ENCODE measurements around the gene FAM234A.
A peak's percentile ranks its signal among the peaks of the same experiment; 100 is the strongest.
"Not testable (repeated sequence)": the region's sequence is repeated elsewhere in the genome, so short reads cannot be mapped to it uniquely, and the experiment has no call there.

Gene FAM234A

DNA sequence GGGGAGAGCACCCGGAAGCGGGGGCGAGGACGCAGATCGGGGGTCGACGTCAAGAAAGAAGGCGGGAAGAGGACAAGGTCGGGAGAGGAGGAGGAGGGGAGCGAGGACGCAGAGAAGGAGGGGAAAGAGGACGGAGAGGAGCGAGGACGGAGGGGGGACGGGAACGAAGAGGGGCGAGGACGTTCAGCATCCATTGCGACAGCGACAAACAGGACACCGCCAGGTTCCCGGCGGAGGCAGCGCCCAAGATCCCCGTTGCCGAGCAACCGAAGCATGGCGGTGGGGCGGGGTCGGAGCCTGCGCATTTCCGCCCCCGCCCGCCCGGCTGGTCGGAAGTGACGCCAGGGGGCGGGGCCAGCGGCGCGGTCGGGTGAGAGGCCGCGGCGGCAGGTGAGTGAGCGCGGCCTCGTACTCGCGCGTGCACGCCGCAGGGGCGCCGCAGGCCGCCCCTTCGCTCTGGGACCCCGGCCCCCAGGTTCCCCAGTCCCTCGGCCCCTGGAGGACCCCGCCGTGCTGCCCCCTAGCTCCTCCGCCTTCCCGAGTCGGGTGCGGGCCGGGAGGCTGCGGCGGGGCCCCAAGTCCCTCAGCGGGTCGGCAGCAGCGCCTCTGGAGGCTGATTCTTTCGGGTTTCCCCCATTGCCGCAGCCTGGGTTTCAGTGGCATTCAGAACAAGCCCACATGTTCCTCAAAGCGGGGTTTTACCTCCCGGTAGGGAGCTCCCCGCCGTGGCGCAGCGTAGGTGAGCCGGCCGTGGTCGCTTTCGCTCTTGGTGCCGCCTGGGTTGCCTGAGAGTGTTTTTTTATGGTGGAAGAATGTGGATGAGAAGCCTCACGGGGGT lies at the start of gene FAM234A:
Gene FAM234A (plus strand): TSS at position 354 of the 838 bp plus-strand sequence. CDS start 19,593 bp downstream, outside the sequence.
- peak; percentile 89 for ATAC-seq (replicated peaks; ENCODE audit: extremely low read depth, poor library complexity, severe bottlenecking)
- peaks cover 10% of the 10 kb centered on the region for H3K4me1 Mint-ChIP-seq
- peaks cover 15% of the 10 kb centered on the region for H3K36me3 Mint-ChIP-seq (ENCODE audit: insufficient read depth)
- peak; percentile 88 to 90 for DNase-seq (ENCODE audit: low spot score in 2 of 2)
- H3K27me3 Mint-ChIP-seq = no peaks in the 10 kb centered on the region
- H3K27ac Mint-ChIP-seq (ENCODE audit: low read depth) = peak within 1 kb of the TSS; percentile 99
- peak within 1 kb of the TSS; percentile 92 for H3K4me3 Mint-ChIP-seq
- no peaks in the 10 kb centered on the region for H3K9me3 Mint-ChIP-seq

- peaks cover 30% of the 10 kb centered on the region for H3K36me3 Mint-ChIP-seq (ENCODE audit: insufficient read depth)
- H3K27me3 Mint-ChIP-seq = no peaks in the 10 kb centered on the region
- H3K9me3 Mint-ChIP-seq = no peaks in the 10 kb centered on the region
- H3K27ac Mint-ChIP-seq (ENCODE audit: low read depth) = no peak overlapping the region
- H3K4me3 Mint-ChIP-seq = no peak overlapping the region
- ATAC-seq (replicated peaks; ENCODE audit: extremely low read depth, poor library complexity, severe bottlenecking) = no peak
- H3K4me1 Mint-ChIP-seq = no peaks in the 10 kb centered on the region
- no peak for DNase-seq (ENCODE audit: low spot score in 2 of 2)
Observed at GRCh38 chr16:185213-185612, 49.4 kb upstream of the FAM234A start.

- ATAC-seq (replicated peaks; ENCODE audit: extremely low read depth, poor library complexity, severe bottlenecking) (no peak), DNase-seq (ENCODE audit: low spot score in 2 of 2) (no peak)
- Mint-ChIP-seq H3K9me3 (no peaks in the 10 kb centered on the region), H3K27ac (ENCODE audit: low read depth) (no peak overlapping the region), H3K4me3 (no peak overlapping the region), H3K4me1 (no peaks in the 10 kb centered on the region), H3K27me3 (no peaks in the 10 kb centered on the region), H3K36me3 (ENCODE audit: insufficient read depth) (peaks cover 35% of the 10 kb centered on the region)
Observed at GRCh38 chr16:185691-186090, 48.9 kb upstream of the FAM234A start.

- ATAC-seq (replicated peaks; ENCODE audit: extremely low read depth, poor library complexity, severe bottlenecking) (no peak), DNase-seq (ENCODE audit: low spot score in 2 of 2) (no peak)
- no peaks in the 10 kb centered on the region for H3K9me3 Mint-ChIP-seq
- H3K27me3 Mint-ChIP-seq = no peaks in the 10 kb centered on the region
- no peak overlapping the region for H3K4me3 Mint-ChIP-seq
- H3K4me1 Mint-ChIP-seq = no peaks in the 10 kb centered on the region
- peaks cover 43% of the 10 kb centered on the region for H3K36me3 Mint-ChIP-seq (ENCODE audit: insufficient read depth)
- H3K27ac Mint-ChIP-seq (ENCODE audit: low read depth) = no peak overlapping the region
Observed at GRCh38 chr16:187330-187729, 47.3 kb upstream of the FAM234A start.

- Mint-ChIP-seq H3K4me3 (no peak overlapping the region), H3K27me3 (no peaks in the 10 kb centered on the region), H3K9me3 (no peaks in the 10 kb centered on the region), H3K27ac (ENCODE audit: low read depth) (no peak overlapping the region), H3K4me1 (no peaks in the 10 kb centered on the region), H3K36me3 (ENCODE audit: insufficient read depth) (peaks cover 56% of the 10 kb centered on the region)
- DNase-seq (ENCODE audit: low spot score in 2 of 2) (no peak), ATAC-seq (replicated peaks; ENCODE audit: extremely low read depth, poor library complexity, severe bottlenecking) (peak; percentile 56)
Observed at GRCh38 chr16:188674-189073, 45.9 kb upstream of the FAM234A start.

GRCh38 chr16:189604-190186 lies 44.9 kb upstream of the FAM234A start:
- Mint-ChIP-seq H3K27ac (ENCODE audit: low read depth) (no peak overlapping the region), H3K4me3 (no peak overlapping the region), H3K9me3 (no peaks in the 10 kb centered on the region), H3K4me1 (no peaks in the 10 kb centered on the region), H3K36me3 (ENCODE audit: insufficient read depth) (peaks cover 57% of the 10 kb centered on the region), H3K27me3 (no peaks in the 10 kb centered on the region)
- no peak for ATAC-seq (replicated peaks; ENCODE audit: extremely low read depth, poor library complexity, severe bottlenecking)
- no peak for DNase-seq (ENCODE audit: low spot score in 2 of 2)

GRCh38 chr16:191831-192230 lies 42.8 kb upstream of the FAM234A start:
- Mint-ChIP-seq H3K4me3 (no peak overlapping the region), H3K27me3 (no peaks in the 10 kb centered on the region), H3K36me3 (ENCODE audit: insufficient read depth) (peaks cover 71% of the 10 kb centered on the region), H3K27ac (ENCODE audit: low read depth) (no peak overlapping the region), H3K9me3 (no peaks in the 10 kb centered on the region), H3K4me1 (no peaks in the 10 kb centered on the region)
- ATAC-seq (replicated peaks; ENCODE audit: extremely low read depth, poor library complexity, severe bottlenecking) (no peak), DNase-seq (ENCODE audit: low spot score in 2 of 2) (no peak)

DNA sequence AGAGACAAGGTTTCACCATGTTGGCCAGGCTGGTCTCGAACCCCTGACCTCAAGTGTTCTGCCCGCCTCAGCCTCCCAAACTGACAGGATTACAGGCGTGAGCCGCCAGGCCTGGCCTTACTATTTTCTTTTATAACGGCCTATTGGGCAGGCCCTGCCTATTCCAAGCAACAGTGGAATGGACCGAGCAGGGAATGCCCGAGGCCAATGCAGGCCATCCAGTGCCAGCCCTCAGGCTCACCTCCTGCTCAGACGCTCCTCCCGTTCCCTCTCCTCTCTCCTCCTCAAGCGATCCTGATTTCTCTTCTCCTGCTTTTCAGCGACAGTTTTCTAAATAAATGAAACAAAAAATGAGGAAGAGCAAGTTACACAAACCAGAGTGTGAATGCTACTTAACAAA lies 41.9 kb upstream of the FAM234A start:
- Mint-ChIP-seq H3K36me3 (ENCODE audit: insufficient read depth) (peaks cover 73% of the 10 kb centered on the region), H3K27me3 (no peaks in the 10 kb centered on the region), H3K4me3 (no peak overlapping the region), H3K4me1 (no peaks in the 10 kb centered on the region), H3K9me3 (no peaks in the 10 kb centered on the region), H3K27ac (ENCODE audit: low read depth) (no peak overlapping the region)
- DNase-seq (ENCODE audit: low spot score in 2 of 2) = no peak
- no peak for ATAC-seq (replicated peaks; ENCODE audit: extremely low read depth, poor library complexity, severe bottlenecking)

- H3K27me3 Mint-ChIP-seq = no peaks in the 10 kb centered on the region
- H3K4me3 Mint-ChIP-seq = no peak overlapping the region
- ATAC-seq (replicated peaks; ENCODE audit: extremely low read depth, poor library complexity, severe bottlenecking) (no peak), DNase-seq (ENCODE audit: low spot score in 2 of 2) (no peak)
- H3K36me3 Mint-ChIP-seq (ENCODE audit: insufficient read depth) = peaks cover 76% of the 10 kb centered on the region
- no peaks in the 10 kb centered on the region for H3K9me3 Mint-ChIP-seq
- H3K4me1 Mint-ChIP-seq = no peaks in the 10 kb centered on the region
- no peak overlapping the region for H3K27ac Mint-ChIP-seq (ENCODE audit: low read depth)
Observed at GRCh38 chr16:193441-193840, 41.2 kb upstream of the FAM234A start.

- H3K36me3 Mint-ChIP-seq (ENCODE audit: insufficient read depth) = peaks cover 76% of the 10 kb centered on the region
- no peak for ATAC-seq (replicated peaks; ENCODE audit: extremely low read depth, poor library complexity, severe bottlenecking)
- no peak overlapping the region for H3K27ac Mint-ChIP-seq (ENCODE audit: low read depth)
Observed at GRCh38 chr16:194516-194915, 40.1 kb upstream of the FAM234A start.

DNA sequence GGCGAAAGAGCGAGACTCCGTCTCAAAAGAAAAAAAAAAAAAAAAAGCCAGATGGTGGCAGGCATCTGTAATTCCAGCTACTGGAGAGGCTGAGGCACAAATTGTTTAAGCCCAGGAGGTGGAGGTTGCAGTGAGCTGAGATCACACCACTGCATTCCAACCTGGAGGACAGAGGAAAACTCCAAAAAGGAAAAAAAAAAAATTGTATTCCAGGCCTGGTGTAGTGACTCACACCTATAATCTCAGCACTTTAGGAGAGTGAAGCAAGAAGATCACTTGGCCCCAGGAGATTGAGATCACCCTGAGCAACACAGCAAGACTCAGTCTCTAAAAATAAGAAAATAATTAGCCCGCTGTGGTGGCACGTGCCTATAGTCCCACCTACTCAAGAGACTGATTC lies 34.2 kb upstream of the FAM234A start:
- DNase-seq (ENCODE audit: low spot score in 2 of 2) (no peak), ATAC-seq (replicated peaks; ENCODE audit: extremely low read depth, poor library complexity, severe bottlenecking) (no peak)
- H3K9me3 Mint-ChIP-seq = no peaks in the 10 kb centered on the region
- H3K27ac Mint-ChIP-seq (ENCODE audit: low read depth) = no peak overlapping the region
- no peaks in the 10 kb centered on the region for H3K4me1 Mint-ChIP-seq
- peaks cover 74% of the 10 kb centered on the region for H3K36me3 Mint-ChIP-seq (ENCODE audit: insufficient read depth)
- H3K27me3 Mint-ChIP-seq = no peaks in the 10 kb centered on the region
- H3K4me3 Mint-ChIP-seq = no peak overlapping the region

More at GRCh38 chr16:194516-194915, 40.1 kb upstream of the FAM234A start:
- H3K27me3 Mint-ChIP-seq = no peaks in the 10 kb centered on the region
- DNase-seq (ENCODE audit: low spot score in 2 of 2) = no peak
- H3K9me3 Mint-ChIP-seq = no peaks in the 10 kb centered on the region
- no peaks in the 10 kb centered on the region for H3K4me1 Mint-ChIP-seq
- H3K4me3 Mint-ChIP-seq = no peak overlapping the region

- no peak overlapping the region for H3K27ac Mint-ChIP-seq (ENCODE audit: low read depth)
- DNase-seq (ENCODE audit: low spot score in 2 of 2) = no peak
- no peaks in the 10 kb centered on the region for H3K4me1 Mint-ChIP-seq
- no peaks in the 10 kb centered on the region for H3K27me3 Mint-ChIP-seq
- H3K9me3 Mint-ChIP-seq = no peaks in the 10 kb centered on the region
- no peak overlapping the region for H3K4me3 Mint-ChIP-seq
- ATAC-seq (replicated peaks; ENCODE audit: extremely low read depth, poor library complexity, severe bottlenecking) = no peak
- H3K36me3 Mint-ChIP-seq (ENCODE audit: insufficient read depth) = peaks cover 79% of the 10 kb centered on the region
Observed at GRCh38 chr16:203246-203645, 31.4 kb upstream of the FAM234A start.

- DNase-seq (ENCODE audit: low spot score in 2 of 2); H3K4me3 Mint-ChIP-seq; H3K27me3 Mint-ChIP-seq; ATAC-seq (replicated peaks; ENCODE audit: extremely low read depth, poor library complexity, severe bottlenecking); H3K9me3 Mint-ChIP-seq; H3K4me1 Mint-ChIP-seq; H3K27ac Mint-ChIP-seq (ENCODE audit: low read depth): not testable (repeated sequence)
- H3K36me3 Mint-ChIP-seq (ENCODE audit: insufficient read depth) = peaks cover 79% of the 10 kb centered on the region
Observed at GRCh38 chr16:204046-204445, 30.6 kb upstream of the FAM234A start.

All from central memory CD8-positive, alpha-beta T cell (primary cell).